ENCODE measurements around the gene INPP4A. TPM values are rescaled to one million over a fixed set of nuclear protein-coding genes. Genes with fewer than 3 reads are reported as not detected.

Gene INPP4A
- total RNA-seq, 2 donors from 2014 or later: 12.7 to 18.2 TPM

GRCh38 chr2:98477506-98477905, 32.8 kb downstream of the INPP4A start:
- DNase-seq (ENCODE audit: low spot score): no peak
- TF ChIP-seq CTCF (IDR thresholded peaks at IDR 0.05): no peak
- Histone ChIP-seq H3K4me3 (no peak overlapping the region), H3K27ac (no peak overlapping the region), H3K36me3 (no peaks in the 10 kb centered on the region), H3K27me3 (no peaks in the 10 kb centered on the region), H3K9me3 (no peaks in the 10 kb centered on the region), H3K4me1 (peaks cover 3 to 60% of the 10 kb centered on the region in 2 donors)

GRCh38 chr2:98478088-98478551, 33.5 kb downstream of the INPP4A start:
- TF ChIP-seq CTCF (IDR thresholded peaks at IDR 0.05): no peak
- no peaks in the 10 kb centered on the region for H3K36me3 ChIP-seq
- no peaks in the 10 kb centered on the region for H3K27me3 ChIP-seq
- H3K27ac ChIP-seq: no peak overlapping the region
- H3K4me1 ChIP-seq: peaks cover 3 to 58% of the 10 kb centered on the region in 2 donors
- no peaks in the 10 kb centered on the region for H3K9me3 ChIP-seq
- no peak overlapping the region for H3K4me3 ChIP-seq
- DNase-seq (ENCODE audit: low spot score): no peak

DNA sequence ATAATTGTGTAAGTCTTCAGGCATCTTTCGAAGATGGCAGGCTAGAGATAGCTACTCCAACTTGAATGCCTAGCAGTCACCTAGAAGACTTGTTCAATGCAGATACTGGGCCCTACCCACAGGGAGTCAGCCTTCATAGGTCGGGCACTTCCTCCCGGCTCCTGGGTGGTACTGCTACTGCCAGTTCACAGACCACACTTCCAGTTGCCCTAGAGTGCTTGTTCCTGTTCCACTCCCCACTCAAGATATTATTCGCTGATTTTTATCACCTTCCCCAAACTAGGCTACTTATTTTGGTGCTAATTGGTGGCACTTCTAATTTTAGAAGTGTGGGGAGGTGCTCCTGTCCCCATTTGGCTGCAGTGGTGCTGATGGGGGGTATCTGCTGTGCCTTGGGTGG, 34.2 kb downstream of the INPP4A start:
- TF ChIP-seq CTCF (IDR thresholded peaks at IDR 0.05): no peak
- Histone ChIP-seq H3K36me3 (no peaks in the 10 kb centered on the region), H3K27ac (no peak overlapping the region), H3K27me3 (no peaks in the 10 kb centered on the region), H3K9me3 (no peaks in the 10 kb centered on the region), H3K4me1 (peaks cover 3 to 58% of the 10 kb centered on the region in 2 donors), H3K4me3 (no peak overlapping the region)
- DNase-seq (ENCODE audit: low spot score): no peak

DNA sequence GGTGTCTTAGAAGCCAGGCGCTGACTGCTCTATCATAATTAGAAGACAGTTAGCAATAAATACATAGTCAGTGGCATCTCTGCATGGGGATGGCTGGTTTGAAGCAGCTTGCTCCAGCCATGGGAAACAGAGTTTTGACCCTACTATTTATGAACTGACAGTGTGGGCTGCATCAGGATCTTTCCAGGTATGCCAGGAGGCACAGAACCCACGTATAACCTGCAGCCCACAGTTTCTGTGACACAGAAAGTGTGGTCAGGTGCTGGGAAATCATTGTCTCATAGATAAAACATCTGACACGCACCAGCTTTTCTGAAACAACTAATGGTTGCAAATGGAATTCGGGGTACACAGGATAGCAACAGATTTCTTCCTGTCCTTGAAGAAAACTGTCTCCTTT, 34.7 kb downstream of the INPP4A start:
- H3K9me3 ChIP-seq: no peaks in the 10 kb centered on the region
- DNase-seq (ENCODE audit: low spot score): no peak
- H3K27ac ChIP-seq: no peak overlapping the region
- H3K4me3 ChIP-seq: no peak overlapping the region
- H3K36me3 ChIP-seq: no peaks in the 10 kb centered on the region
- peaks cover 3 to 58% of the 10 kb centered on the region in 2 donors for H3K4me1 ChIP-seq
- no peak for TF ChIP-seq CTCF (IDR thresholded peaks at IDR 0.05)
- no peaks in the 10 kb centered on the region for H3K27me3 ChIP-seq

DNA sequence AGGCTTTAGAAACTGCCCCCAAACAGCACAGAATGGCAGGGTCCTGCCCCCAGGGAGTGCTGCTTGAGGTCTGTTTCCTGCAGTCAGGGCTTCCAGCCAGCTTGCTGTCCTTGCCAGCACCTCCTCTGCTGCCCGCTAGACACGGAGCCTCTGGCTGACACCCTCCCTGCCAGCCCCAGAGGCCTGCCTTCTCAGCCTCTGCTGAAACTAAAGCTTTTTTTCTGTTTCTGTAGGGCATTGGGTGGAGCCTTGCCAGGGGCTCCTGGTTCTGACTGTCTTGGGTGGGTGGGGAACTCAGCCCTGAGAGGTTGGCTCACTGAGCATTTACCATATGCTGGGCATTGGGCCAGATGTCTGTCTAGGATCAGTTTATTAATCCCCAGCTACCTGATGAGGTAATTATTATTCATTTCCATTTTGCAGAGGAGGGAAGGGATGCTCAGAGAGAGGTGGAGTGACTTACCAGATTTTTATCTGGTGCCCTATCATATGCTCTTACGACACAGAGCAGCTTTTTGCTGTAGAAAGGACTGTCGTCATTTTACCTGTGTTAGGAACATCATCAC, 35.4 kb downstream of the INPP4A start:
- Histone ChIP-seq H3K4me1 (peaks cover 3 to 58% of the 10 kb centered on the region in 2 donors), H3K36me3 (no peaks in the 10 kb centered on the region), H3K9me3 (no peaks in the 10 kb centered on the region), H3K27ac (no peak overlapping the region), H3K27me3 (no peaks in the 10 kb centered on the region), H3K4me3 (no peak overlapping the region)
- DNase-seq (ENCODE audit: low spot score): no peak
- TF ChIP-seq CTCF (IDR thresholded peaks at IDR 0.05): no peak

DNA sequence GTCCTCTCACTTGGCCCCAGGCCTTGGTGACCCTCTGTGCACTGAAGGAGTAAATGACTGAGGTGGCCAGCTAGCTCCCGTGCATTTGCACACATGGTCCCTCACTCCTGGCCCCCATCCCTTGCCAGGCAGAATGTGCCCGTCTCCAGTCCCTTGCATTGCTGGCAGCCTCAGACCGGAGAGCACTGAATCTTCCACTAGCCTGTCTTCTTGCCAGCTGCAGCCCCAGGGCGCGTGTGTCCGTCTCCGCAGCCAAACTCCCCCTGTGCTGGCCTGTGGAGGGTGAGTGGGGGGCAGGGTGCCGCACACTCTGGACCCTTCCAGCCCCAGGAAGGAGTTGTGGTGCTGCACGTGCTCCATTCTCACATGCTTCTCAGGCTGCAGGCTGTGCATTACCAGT, 35.9 kb downstream of the INPP4A start:
- no peaks in the 10 kb centered on the region for H3K27me3 ChIP-seq
- H3K4me1 ChIP-seq: peaks cover 3 to 56% of the 10 kb centered on the region in 2 donors
- no peak overlapping the region for H3K27ac ChIP-seq
- H3K9me3 ChIP-seq: no peaks in the 10 kb centered on the region
- DNase-seq (ENCODE audit: low spot score): no peak
- no peak for TF ChIP-seq CTCF (IDR thresholded peaks at IDR 0.05)
- no peak overlapping the region for H3K4me3 ChIP-seq
- no peaks in the 10 kb centered on the region for H3K36me3 ChIP-seq

Measured in right atrium auricular region (tissue), 2 donors.